GM23248 (cell line): ENCODE measurements around the gene FXYD6. TPM values are rescaled to one million over a fixed set of nuclear protein-coding genes. Genes with fewer than 3 reads are reported as not detected.

ENCODE experiments used
- DNase-seq: peaks from one replicate; pipeline ENCODE4 v3.0.0-alpha.2; 2015
- H2AFZ ChIP-seq: fragments of 200-600 bp; sonication (generic); 2 replicates; pipeline ENCODE4 v1.6.1; 2016; ENCODE audit warnings: antibody characterized with exemption
- H3F3A ChIP-seq: fragments of 200-600 bp; sonication (generic); 2 replicates; pipeline ENCODE4 v1.6.1; 2016; ENCODE audit warnings: mild to moderate bottlenecking, antibody characterized with exemption, mixed run types; ENCODE audit not compliant: insufficient read depth
- H3K27ac ChIP-seq: fragments of 200-600 bp; sonication (generic); 2 replicates; pipeline ENCODE4 v1.5.1; 2016; ENCODE audit warnings: mild to moderate bottlenecking
- H3K27me3 ChIP-seq: fragments of 200-600 bp; sonication (generic); replicated peaks from 2 replicates; pipeline ENCODE4 v1.6.1; 2016; ENCODE audit warnings: mild to moderate bottlenecking; ENCODE audit not compliant: insufficient read depth
- H3K36me3 ChIP-seq: fragments of 200-600 bp; sonication (generic); 2 replicates; pipeline ENCODE4 v1.6.1; 2016; ENCODE audit warnings: low read depth, mild to moderate bottlenecking
- H3K4me1 ChIP-seq: fragments of 200-600 bp; sonication (generic); 2 replicates; pipeline ENCODE4 v1.6.1; 2016; ENCODE audit warnings: mild to moderate bottlenecking; ENCODE audit not compliant: insufficient read depth
- H3K4me2 ChIP-seq: fragments of 200-600 bp; sonication (generic); one replicate; pipeline ENCODE4 v1.6.1; 2016; ENCODE audit warnings: mild to moderate bottlenecking; ENCODE audit not compliant: unreplicated experiment
- H3K4me3 ChIP-seq: fragments of 200-600 bp; sonication (generic); 2 replicates; pipeline ENCODE4 v1.5.1; 2016; ENCODE audit warnings: mild to moderate bottlenecking
- H3K79me2 ChIP-seq: fragments of 200-600 bp; sonication (generic); 2 replicates; pipeline ENCODE4 v1.6.1; 2016; ENCODE audit warnings: mild to moderate bottlenecking; ENCODE audit not compliant: insufficient read depth
- H3K9ac ChIP-seq: fragments of 200-600 bp; sonication (generic); 2 replicates; pipeline ENCODE4 v1.6.1; 2016; ENCODE audit warnings: mild to moderate bottlenecking
- H3K9me2 ChIP-seq: fragments of 200-600 bp; sonication (generic); 2 replicates; pipeline ENCODE4 v1.6.1; 2016; ENCODE audit warnings: mixed run types, mild to moderate bottlenecking, moderate library complexity; ENCODE audit not compliant: insufficient read depth
- H3K9me3 ChIP-seq: fragments of 200-600 bp; sonication (generic); one replicate; pipeline ENCODE4 v1.6.1; 2017; ENCODE audit warnings: low read depth
- H4K20me1 ChIP-seq: fragments of 200-600 bp; sonication (generic); 2 replicates; pipeline ENCODE4 v1.6.0; 2016; ENCODE audit not compliant: insufficient read depth
- EZH2 ChIP-seq: fragments of 200-600 bp; sonication (generic); IDR thresholded peaks from 2 replicates; pipeline ENCODE4 v1.6.1; 2018; ENCODE audit warnings: antibody characterized with exemption, mild to moderate bottlenecking; ENCODE audit not compliant: insufficient read depth, poor library complexity, severe bottlenecking
- EZH2phosphoT487 ChIP-seq: fragments of 200-600 bp; sonication (generic); IDR thresholded peaks from 2 replicates; pipeline ENCODE4 v1.6.1; 2018; ENCODE audit warnings: antibody characterized with exemption, moderate library complexity, mild to moderate bottlenecking, low read depth; ENCODE audit not compliant: insufficient read depth
- WGBS, 2 experiments: methylation state at CpG; one replicate each; pipeline ENCODE4 v1.1.6; 2015 to 2017; ENCODE audit warnings: low lambda C conversion rate in 2 of 2, low coverage in 1 of 2; ENCODE audit errors: missing lambda C conversion rate in 2 of 2; 5-methylcytosine and 5-hydroxymethylcytosine counted together
- in situ Hi-C: fragments of 300-500 bp; cut with MboI; formaldehyde crosslinking; loops from 2 replicates; pipeline ENCODE4 v1.15.0; 2020
- polyA plus RNA-seq: library from polyadenylated mRNA; unstranded; fragments of >200 nt; fragmentation: Nextera tagmentation; extraction: Ambion mirVana; gene quantifications from 2 replicates; pipeline ENCODE4 v1.2.1, GENCODE V29; 2016
- total RNA-seq: library from RNA; depleted of rRNA; stranded (reverse); fragments of >200 nt; shearing (Covaris generic); gene quantifications from 2 replicates; pipeline ENCODE4 v1.2.3, GENCODE V29; 2014

The FXYD6 gene
- total and polyA plus RNA-seq, 2 experiments from 2014 or later = not detected

DNA sequence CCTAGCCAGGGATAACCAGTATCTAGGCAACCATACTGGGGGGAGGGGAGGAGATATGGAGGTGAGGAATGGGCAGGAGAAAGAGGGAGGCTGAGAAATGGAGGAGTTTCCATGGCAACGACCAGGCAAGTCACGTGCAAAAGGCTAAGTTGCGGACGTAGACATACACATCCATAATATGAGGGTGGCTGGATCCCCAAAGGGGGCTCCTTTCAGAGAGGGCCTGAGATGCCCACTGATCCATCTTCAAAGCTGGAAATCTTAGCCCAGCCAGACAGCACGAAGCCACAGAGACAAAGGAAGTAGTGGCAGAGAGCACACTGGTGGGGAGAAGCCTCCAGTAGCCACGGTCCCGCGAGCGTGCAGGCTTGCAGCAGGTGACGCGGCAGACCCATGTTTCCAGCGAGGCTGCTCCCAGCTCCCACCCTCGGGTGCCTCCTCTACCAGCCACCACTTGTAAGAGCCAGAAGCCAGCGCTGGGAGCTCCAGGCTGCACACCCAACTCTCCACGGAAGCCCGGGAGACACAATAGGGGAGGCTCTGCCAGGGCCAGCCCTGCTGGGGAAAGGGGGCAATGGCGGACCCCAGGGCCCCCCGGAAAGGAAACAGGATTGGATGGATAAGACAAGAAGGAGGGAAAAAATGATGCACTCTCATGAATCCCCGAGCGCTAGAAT lies 938 bp downstream of the FXYD6 start:
- Histone ChIP-seq H3K36me3 (no peaks in the 10 kb centered on the region), H4K20me1 (no peaks in the 10 kb centered on the region), H3K27ac (no peak overlapping the region), H3K4me3 (no peak overlapping the region), H3K27me3 (peaks cover 58% of the 10 kb centered on the region), H3K9me3 (no peaks in the 10 kb centered on the region), H3K9ac (no peak overlapping the region), H3F3A (no peaks in the 10 kb centered on the region), H2AFZ (no peak overlapping the region), H3K4me1 (no peaks in the 10 kb centered on the region), H3K9me2 (no peaks in the 10 kb centered on the region), H3K4me2 (no peak overlapping the region), H3K79me2 (no peaks in the 10 kb centered on the region)
- in situ Hi-C loops = no loop called here
- DNase-seq = no peak
- TF ChIP-seq EZH2phosphoT487 (no peak), EZH2 (no peak)
- 7% methylated on average over 18 to 20 of the region's 20 CpGs for WGBS, 2 experiments

DNA sequence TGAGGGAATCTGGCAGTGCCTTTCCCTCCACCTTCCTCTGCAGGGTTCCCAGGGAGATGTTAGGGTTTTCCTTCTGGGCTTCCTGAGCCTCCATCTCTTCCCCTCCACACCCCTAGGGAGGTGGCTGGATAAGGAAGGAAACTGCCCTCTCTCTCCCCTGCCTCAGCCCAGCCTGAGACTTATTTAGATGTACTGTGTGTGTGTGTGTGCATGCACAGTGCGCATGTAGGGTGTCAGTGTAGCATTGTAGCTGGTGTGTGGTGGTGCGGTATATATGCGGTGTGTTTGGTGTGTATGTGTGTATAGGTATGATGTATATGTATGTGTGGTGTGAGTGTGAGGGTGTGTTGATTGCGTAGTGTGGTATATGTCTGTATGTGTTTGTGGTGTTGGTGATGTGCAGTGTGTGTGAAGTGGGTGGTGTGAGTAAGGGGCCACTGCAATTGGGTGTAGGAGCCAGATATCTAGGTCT lies 1.5 kb downstream of the FXYD6 start:
- no peak overlapping the region for H3K27ac ChIP-seq
- H3K9me2 ChIP-seq = no peaks in the 10 kb centered on the region
- H3K4me3 ChIP-seq = no peak overlapping the region
- H3K79me2 ChIP-seq = no peaks in the 10 kb centered on the region
- H3K4me1 ChIP-seq = no peaks in the 10 kb centered on the region
- H3K9ac ChIP-seq = no peak overlapping the region
- no peaks in the 10 kb centered on the region for H4K20me1 ChIP-seq
- DNase-seq = no peak
- TF ChIP-seq EZH2 = no peak
- no peak for TF ChIP-seq EZH2phosphoT487
- H2AFZ ChIP-seq = no peak overlapping the region
- 90 to 92% methylated on average over 4 of the region's 4 CpGs for WGBS, 2 experiments
- no peaks in the 10 kb centered on the region for H3K36me3 ChIP-seq
- in situ Hi-C loops = no loop called here
- H3K9me3 ChIP-seq = no peaks in the 10 kb centered on the region
- no peak overlapping the region for H3K4me2 ChIP-seq
- H3K27me3 ChIP-seq = peaks cover 58% of the 10 kb centered on the region
- no peaks in the 10 kb centered on the region for H3F3A ChIP-seq

DNA sequence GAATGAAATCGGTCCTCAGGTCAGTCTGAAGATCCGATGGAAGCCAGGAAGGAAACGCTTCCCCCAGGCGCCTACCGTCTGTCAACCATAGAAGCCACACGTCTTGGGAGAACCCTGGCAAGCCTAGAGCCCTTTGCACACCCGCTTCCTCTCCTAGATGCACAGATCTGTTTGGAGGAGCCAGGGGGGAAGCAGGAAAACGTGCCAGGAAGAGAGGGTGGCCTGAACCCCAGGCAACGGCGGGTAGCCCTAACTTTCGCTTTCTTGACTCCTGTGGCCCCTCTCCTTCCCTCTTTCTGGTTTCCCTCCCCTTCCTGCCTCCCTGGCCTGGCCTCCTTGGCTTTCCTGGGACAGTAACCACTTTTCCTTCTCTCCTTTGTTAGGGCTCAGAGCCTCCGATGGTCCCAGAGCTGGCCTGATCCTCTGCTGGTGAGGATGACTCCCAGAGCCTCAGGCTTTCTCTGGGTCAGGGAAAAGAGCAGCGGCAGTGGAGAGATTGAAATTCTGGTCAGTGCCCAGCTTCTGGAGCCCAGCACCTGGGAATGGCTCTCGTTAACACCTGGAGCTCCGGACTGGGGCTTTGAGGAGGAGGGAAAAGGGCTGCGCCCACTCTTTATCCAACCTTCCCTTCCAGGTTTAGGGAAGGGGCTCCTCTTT lies 2.1 kb downstream of the FXYD6 start:
- no peak overlapping the region for H3K27ac ChIP-seq
- no peak overlapping the region for H3K4me3 ChIP-seq
- 52 to 58% methylated on average over 15 to 16 of the region's 16 CpGs for WGBS, 2 experiments
- DNase-seq = no peak
- H4K20me1 ChIP-seq = no peaks in the 10 kb centered on the region
- no peaks in the 10 kb centered on the region for H3K4me1 ChIP-seq
- no peaks in the 10 kb centered on the region for H3K79me2 ChIP-seq
- no peaks in the 10 kb centered on the region for H3K36me3 ChIP-seq
- no peak for TF ChIP-seq EZH2phosphoT487
- no peak for TF ChIP-seq EZH2
- no peak overlapping the region for H3K9ac ChIP-seq
- H3K9me3 ChIP-seq = no peaks in the 10 kb centered on the region
- in situ Hi-C loops = no loop called here
- no peaks in the 10 kb centered on the region for H3K9me2 ChIP-seq
- peaks cover 58% of the 10 kb centered on the region for H3K27me3 ChIP-seq
- H3K4me2 ChIP-seq = no peak overlapping the region
- H2AFZ ChIP-seq = no peak overlapping the region
- no peaks in the 10 kb centered on the region for H3F3A ChIP-seq

DNA sequence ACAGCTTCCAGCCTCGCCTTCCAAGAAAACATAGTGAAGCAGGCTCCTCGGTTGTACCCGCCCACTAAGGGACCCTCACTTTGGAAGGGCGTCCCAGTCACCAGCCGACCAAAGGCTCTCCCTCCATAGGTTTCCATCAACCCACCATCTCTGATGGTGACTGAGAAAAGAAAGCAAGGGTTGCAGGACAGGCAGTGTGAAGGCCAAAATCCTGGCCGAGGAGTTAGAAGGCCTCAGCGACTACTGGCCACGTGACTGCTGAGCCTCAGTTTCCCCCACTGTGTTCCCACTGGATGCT lies 2.7 kb downstream of the FXYD6 start:
- no peak overlapping the region for H2AFZ ChIP-seq
- H3F3A ChIP-seq = no peaks in the 10 kb centered on the region
- no peaks in the 10 kb centered on the region for H3K79me2 ChIP-seq
- no peaks in the 10 kb centered on the region for H3K9me2 ChIP-seq
- no peak overlapping the region for H3K4me2 ChIP-seq
- no peak for TF ChIP-seq EZH2
- no peak for TF ChIP-seq EZH2phosphoT487
- no peaks in the 10 kb centered on the region for H3K4me1 ChIP-seq
- H3K27ac ChIP-seq = no peak overlapping the region
- 51 to 56% methylated on average over 8 of the region's 8 CpGs for WGBS, 2 experiments
- no peak for DNase-seq
- in situ Hi-C loops = no loop called here
- H3K4me3 ChIP-seq = no peak overlapping the region
- H4K20me1 ChIP-seq = no peaks in the 10 kb centered on the region
- no peak overlapping the region for H3K9ac ChIP-seq
- no peaks in the 10 kb centered on the region for H3K9me3 ChIP-seq
- no peaks in the 10 kb centered on the region for H3K36me3 ChIP-seq
- H3K27me3 ChIP-seq = peaks cover 56% of the 10 kb centered on the region
